HG02623 (cell line): Measurements from ENCODE around the gene DAPK3.
"Not testable (repeated sequence)": the region's sequence is repeated elsewhere in the genome, so short reads cannot be mapped to it uniquely, and the experiment has no call there.

Experiments
- ATAC-seq: cut with Tn5 transposase; IDR thresholded peaks from one replicate; pipeline ENCODE4 v1.9.1; 2021; ENCODE audit warnings: moderate library complexity; ENCODE audit not compliant: unreplicated experiment

DAPK3 gene

DNA sequence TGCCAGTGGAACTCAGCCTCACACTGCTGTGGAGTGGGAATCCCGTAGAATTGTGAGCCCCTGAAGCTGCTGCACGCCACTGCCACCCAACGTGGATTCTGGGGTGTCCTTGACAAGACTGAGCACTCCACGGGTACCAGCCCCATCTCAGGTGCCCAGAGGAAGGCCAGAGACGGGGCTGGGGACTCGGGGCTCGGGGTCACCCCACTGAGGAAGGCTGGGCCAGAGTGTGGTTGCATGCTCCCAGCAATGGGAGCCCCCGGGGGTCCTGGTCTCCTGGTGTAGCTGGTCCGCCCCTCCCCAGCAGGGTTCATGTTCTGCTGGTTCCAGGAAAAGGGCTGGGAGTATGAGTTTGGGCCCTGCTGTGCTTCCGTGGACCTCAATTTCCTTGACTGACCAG, 15.2 kb downstream of the DAPK3 start:
- ATAC-seq: no peak

DNA sequence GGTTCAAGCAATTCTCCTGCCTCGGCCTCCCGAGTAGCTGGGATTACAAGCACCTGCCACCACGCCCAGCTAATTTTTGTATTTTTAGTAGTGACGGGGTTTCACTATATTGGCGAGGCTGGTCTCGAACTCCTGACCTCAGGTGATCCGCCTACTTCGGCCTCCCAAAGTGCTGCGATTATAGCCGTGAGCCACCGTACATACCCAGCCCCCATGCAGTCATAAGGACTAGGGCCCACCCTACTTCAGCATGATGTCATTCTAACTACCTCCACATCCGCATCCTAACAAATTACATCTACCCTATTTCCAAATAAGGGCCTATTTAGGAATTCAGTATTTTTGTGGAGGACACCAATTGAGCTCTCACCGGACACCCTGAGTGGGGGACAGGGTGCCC, 15.6 kb downstream of the DAPK3 start:
- ATAC-seq: not testable (repeated sequence)

DNA sequence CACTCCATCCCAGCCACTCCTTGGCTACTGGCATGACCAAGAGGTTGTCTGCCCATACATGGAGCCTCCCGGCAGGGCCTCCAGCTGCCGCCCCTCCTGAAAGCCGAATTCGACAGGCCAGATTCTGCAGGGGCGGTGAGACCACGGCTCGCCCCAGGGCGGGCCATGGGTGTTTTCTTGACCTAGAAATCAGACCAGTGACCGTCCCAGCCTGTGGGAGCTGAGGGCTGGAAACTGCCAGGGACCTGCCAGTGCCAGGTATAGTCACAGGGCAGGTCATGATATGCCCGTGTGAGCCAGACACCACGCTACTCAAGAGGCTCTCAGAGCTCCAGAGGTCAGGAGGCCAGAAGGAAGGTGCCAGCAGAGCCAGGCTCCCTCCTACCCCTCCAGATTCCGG, 16.8 kb downstream of the DAPK3 start:
- no peak for ATAC-seq

DNA sequence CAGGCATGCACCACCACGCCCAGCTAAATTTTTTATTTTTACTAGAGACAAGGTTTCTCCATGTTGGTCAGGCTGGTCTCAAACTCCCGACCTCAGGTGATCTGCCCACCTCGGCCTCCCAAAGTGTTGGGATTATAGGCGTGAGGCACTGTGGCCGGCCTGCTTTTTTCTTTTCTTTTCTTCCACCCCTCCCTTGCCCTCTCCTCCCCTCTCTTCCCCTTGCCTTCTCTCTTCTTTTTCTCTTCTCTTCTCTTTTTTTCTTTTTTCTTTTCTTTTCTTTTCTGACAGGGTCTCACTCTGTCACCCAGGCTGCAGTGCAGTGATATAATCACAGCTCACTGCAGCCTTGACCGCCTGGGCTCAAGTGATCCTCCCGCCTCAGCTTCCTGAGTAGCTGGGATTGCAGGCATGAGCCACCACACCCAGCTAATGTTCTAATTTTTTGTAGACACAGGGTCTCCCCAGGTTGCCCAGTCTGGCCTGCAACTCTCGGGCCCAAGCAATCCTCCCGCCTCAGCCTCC, 18.1 kb downstream of the DAPK3 start:
- ATAC-seq: not testable (repeated sequence)

DNA sequence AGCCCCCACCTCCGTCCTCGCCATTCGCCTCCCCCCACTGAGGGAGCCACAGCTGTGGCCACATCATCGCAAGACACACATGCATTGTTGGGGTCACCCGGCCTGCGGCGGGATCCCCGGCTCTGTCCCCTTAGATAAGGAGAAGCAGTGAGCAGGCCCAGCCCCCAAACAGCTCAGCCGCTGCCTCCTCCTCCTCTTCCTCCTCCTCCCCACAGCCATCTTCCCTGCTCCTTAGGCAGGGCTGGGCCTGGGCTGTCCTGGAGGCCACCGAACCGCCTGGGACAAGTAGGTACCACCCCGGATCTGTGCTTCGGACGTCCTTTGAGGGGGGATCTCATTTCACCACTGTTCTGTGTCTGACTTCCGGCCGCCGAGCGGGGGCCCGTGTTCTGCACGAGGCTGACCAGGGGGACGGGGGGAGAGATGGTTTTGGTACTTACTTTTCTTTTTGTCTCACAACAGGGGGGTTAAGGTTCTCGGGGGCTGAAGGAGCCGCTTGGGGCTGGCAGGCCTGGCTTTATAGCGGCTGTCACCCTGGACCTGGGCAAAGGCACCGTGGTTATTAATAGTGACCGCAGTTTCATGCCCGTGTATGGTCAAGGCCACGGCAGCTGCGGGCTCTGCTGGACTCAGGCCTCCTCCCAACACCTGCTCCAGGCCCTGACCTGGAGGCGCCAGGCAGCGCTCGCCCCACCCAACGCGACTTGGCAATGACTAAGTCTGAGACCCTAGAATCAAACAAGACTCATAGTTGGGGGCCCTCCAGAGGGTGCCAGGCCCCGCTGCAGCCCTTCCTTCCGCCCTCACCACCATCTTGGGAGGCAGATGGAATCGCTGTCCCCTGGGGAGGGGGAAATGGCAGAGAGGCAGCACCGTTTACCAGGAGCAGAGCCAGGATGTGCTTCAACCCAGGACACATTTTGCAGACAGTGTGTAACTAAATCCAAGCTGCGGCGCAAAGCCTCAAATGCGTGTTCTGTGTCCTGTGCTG, 19.7 kb downstream of the DAPK3 start:
- ATAC-seq: no peak

DNA sequence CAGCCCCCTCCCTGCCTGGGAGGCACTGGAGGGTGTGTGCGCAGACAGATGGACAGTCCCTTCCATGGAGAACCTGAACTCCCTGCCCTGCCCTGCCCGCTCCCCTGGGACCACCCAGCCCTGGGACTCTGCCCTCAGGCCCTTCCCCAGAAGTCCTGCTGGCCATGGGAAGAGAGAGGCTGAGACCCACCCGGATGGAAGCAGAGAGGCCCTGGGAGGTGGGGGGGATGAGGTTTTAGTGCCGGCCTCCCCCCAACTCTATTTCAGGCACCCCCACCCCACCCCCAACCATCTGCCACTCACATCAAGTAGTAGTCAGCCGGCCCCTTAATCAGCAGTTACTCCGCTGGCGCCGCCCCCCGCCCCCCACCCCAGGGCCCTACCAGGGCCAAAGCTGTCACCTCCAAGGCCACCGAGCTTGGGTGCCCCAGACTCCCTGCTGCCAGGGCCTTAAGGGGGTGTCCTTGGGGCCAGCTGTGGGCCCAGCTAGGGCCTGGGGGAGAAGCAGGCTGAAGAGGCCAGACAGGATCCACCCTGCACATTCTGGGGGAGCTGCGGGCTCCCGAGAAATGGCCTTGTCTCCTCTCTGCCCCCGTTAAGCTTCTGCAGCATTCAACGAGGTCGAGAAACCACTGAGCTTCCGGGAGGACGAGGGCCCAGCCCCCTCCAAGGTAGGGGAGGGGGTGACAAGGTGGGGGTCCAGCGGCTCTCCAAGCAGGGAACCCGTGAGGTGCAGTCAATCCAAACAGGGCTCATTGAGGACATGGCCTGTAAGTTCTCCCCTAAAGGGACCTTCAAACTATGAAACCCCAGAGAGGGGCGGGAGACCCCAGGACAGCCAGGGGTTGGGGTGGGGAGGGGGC, 20.7 kb downstream of the DAPK3 start:
- ATAC-seq: no peak

DNA sequence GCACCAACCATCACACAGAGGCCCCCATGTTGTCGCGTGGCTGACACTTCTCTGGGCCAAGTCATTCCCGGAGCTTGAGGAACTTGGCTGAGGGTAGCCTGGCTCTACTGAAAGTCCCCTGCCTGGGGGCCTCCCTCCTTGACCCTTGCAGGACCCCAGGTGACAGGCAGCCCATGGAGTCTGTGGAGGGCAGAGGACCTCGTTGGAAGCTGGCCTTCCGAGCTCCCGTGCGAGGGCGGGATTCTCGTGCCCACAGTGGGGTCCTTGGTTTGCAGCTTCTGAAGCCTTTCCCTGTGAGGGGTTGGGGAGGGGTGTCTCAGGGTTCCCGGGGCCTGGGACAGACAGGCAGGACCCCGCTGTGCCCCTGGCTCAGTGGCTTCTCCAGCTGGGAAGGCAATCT, 21.6 kb downstream of the DAPK3 start:
- no peak for ATAC-seq

DNA sequence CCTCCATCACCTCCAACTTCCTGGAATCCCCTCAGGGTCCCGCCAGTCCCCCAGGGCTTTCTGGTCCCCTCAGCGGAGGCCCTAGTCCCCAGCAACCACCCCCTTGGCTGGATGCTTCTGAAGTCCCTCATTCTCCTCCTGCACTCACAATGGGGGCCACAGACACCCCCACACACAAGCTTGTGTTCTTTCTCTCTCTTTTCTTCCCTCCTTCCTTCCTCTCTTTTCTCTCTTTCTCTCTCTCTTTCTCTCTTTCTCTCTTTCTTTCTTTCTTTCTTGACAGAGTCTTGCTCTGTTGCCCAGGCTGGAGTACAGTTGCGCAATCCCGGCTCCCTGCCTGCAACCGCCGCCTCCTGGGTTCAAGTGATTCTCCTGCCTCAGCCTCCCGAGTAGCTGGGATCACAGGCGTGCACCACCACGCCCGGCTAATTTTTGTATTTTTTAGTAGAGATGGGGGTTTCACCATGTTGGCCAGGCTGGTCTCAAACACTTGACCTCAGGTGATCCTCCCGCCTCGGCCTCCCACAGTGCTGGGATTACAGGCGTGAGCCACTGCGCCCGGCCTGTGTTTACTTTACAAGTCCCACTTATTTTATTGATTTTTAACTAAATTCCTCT, 23.5 kb downstream of the DAPK3 start:
- not testable (repeated sequence) for ATAC-seq

DNA sequence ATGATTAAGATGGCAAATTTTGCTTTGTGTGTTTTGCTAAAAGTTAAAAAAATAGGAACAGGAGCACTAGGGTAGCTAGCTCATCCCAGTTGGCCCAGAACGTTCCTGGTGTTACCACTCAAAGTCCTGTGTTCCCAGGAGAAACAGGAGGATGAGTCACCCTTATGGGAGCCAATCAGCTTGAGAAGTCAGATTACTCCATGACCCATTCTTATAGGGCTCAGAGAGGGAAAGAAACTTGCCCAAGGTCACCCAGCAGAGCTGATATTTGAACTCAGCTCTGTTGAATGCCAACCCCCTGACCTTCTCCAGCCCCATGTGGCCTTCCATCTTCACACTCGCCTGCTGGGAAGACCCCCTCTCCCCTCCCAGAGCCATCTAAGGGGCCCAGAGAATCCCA, 25.1 kb downstream of the DAPK3 start:
- ATAC-seq: no peak

DNA sequence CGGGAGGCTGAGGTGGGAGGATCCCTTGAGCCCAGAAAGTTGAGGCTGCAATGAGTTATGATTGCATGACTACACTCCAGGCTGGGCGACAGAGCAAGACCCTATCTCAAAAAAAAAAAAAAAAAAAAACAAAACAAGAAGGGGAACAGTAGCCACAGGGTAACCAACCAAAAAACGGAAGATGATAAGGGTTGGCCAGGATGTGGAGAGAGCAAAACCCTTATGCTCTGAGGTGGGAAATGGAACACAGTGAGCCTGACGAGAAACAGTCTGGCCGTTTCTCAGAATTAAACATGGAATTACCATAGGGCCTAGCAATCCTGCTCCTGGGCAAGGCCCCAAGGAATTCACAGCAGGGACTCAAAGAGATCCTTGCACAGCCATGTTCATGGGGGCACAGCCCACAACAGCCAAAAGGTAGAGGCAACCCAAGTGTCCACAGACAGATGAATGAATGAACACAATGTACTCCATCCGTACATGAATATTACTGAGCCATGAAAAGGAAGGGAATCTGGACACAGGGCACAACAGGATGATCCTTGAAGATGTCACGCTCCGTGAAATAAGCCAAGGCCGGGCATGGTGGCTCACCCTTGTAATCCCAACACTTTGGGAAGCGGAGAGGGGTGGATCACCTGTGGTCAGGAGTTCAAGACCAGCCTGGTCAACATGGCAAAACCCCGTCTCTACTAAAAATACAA, 26.7 kb downstream of the DAPK3 start:
- no peak for ATAC-seq

DNA sequence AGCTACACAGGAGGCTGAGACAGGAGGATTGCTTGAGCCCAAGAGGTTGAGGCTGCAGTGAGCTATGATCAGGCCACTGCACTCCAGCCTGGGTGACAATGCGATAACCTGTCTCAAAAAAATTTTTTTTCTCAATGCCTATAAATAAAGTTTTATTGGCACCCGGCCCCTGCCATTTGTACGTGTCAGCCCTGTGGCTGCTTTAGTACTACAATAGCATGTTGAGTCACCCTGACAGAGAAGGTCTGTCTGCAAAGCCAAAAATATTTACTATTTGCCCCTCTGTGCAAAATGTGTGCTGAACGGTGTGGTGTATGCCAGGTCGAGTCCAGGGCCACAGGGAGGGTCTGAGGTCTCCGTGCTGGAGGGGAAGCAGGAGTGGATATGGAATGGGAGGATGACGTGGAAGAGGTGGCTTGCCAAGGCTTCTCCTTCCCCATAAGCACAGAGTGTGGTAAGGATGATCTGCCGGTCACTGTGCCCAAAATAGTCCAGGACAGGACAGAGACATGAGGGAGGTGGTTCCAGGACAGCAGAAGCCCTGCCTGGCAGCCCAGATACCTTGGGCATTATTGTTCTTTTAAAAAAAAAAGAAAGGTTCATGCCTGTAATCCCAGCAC, 28.0 kb downstream of the DAPK3 start:
- ATAC-seq: no peak

DNA sequence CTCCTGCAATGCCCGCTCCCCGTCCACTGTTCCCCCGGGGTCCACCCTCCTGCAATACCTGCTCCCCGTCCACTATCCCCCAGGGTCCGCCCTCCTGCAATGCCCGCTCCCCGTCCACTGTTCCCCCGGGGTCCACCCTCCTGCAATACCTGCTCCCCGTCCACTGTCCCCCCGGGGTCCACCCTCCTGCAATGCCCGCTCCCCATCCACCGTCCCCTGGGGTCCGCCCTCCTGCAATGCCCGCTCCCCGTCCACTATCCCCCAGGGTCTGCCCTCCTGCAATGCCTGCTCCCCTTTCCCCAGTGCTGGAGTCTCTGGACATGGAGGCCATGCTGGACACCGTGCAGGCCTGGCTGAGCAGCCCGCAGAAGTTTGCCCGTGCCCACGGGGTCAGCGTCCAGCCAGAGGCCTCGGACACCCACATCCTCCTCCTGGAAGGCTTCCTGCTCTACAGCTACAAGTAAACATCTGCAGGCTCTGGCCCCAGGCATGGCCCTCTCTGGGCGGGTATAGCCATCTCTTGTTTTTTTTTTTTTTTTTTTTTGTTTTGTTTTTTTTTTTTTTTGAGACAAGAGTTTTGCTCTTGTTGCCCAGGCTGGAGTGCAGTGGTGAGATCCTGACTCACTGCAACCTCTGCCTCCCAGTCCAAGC, 32.5 kb downstream of the DAPK3 start:
- not testable (repeated sequence) for ATAC-seq

DNA sequence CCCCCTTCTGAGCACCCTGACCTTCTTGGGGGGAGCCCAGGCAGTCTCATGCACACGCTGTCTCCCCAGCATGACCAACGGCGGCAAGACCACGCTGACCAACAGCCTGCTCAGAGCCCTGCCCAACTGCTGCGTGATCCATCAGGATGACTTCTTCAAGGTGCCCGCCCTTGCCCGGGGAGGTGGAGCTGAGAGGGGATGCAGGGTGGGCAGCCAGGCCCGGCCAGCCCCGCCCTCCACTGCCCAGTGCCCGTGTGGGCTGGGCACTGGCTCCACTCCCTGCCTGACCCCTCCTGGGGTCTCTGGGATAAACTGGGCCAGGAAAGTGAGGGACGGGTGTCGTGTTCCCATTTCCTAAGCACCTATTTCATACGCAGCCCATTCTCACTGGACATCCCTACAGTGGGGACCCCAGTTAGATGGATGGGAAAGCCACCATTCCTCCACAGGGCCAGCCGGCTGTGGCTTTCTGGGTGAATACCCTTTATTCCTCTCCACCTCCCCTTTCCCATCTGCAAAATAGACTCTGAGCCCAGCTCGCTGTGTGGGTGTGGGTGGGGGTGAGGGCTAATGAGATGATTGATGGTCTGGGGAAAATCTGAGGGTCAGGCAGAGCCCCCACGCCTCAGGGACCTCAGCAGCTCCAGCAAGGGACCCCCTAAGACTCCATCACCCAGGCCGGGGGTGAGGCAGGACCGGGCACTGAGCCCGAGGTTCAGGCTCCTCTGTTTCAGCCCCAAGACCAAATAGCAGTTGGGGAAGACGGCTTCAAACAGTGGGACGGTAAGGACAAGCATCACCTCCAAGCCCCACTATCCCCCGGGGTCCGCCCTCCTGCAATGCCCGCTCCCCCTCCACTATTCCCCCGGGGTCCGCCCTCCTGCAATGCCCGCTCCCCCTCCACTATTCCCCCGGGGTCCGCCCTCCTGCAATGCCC, 34.1 kb downstream of the DAPK3 start:
- no peak for ATAC-seq

DNA sequence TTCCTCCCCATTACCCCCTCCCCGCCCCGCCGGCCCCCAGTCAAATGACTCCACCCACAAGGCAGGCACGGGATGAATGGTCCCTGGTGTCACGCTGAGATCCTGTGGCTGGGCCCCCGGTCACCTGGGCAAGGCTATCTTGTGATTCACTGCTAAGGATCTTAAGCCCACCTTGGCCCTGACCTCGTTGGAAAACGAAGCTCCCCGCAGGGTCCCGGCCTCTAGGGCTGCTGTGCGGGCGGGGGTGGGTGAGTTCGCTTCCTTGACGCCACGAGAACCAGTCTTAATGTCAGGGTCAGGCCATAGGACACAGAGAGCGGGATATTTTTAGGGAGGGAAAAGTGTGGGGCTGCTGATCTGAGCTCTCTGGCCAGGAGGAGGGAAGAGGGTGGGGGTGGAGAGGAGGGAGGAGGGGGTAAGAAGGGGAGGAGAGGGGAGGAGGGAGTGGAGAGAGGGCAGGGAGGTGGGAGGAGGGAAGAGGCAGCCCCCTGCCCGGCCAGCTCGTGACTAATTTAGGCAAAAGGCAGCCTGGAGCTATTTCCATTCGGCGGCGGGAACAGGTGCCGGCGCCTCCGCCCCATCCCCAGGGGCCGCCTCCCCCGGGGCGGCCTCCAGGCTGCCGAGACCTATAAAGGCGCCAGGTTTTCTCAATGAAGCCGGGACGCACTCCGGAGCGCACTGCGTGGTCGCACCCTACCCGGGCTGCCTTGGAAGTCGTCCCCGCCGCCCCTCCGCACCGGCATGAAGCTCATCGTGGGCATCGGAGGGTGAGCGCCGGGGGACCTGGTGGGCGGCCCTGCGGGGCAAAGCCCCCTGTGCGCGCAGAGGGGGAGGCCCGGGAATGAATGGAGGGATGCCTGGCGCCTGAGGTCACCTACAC, 37.7 kb downstream of the DAPK3 start, which contains the start of gene NMRK2:
Gene NMRK2 (plus strand): TSS at position 139 of the 880 bp plus-strand sequence. CDS start 603 bp downstream, at position 742.
- no peak for ATAC-seq

DNA sequence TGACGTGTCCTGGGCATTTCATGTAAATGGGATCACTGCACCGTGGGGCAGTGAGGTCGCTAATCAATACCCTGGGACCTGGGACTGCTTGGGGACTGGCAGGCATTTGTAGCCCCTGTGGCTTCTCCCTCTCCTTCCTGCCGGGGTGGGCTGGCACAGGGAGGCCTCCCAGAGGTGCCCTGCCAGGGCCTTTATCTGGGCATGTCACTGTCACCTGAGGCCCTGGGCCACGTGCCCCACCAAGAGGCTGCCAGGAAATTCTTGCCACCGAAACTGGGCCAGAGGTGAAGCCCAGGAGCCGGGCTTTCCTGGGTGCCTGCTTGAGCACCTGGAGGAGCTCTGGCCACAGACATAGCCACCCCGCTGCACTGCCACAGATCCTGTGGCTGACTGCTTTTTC, 39.9 kb downstream of the DAPK3 start:
- ATAC-seq: no peak

DNA sequence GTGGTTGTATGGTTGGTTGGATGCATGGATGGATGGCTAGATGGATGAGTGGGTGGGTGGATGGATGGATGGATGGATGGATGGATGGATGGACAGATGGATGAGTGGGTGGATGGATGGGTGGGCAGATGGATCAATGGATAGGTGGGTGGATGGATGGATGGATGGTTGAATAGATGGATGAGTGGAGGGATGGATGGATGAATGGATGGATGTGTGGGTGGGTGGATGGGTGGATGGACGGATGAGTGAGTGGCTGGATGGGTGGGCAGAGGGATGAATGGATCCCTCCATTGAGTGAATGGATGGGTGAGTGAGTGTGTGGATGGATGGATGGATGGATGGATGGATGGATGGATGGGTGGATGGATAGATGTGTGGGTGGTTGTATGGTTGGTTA, 47.0 kb downstream of the DAPK3 start:
- ATAC-seq: no peak

DNA sequence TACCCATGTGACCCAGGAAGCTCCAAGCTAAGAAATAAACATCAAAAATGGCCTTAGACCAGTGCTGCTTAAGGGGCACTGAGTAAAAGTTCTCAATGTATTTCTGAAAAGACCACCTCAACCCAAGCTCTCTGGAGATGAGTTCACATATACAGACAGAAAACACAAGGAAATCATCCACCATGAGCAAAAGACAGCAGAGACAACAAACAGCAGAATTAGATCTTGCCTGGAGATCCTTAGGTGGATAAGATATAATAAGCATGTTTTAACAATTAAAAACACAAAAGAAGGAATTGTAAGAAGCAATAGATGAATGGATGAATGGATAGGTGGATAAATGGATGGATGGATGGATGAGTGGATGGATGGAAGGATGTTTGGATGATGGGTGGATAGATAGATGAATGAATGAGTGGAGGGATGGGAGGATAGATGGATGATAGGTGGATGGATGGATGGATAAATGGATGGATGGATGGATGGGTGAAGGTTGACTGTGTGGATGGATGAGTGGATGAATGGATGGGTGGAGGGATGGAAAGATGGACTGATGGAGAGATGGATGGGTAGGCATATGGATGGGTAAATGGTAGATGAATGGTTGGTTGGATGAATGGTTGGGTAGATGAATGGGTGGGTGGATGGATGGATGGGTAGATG, 47.7 kb downstream of the DAPK3 start:
- no peak for ATAC-seq
